T-helper 1 cell treated with Interleukin-12 subunit alpha and Interleukin-12 subunit beta and Interleukin-4 antibody, amounts not matched to agents 30 μg/mL and 1 μg/mL, for 36 hours (primary cell): ENCODE results near the gene NR0B1.

Experiments used
- H3K27ac Mint-ChIP-seq: one replicate; pipeline ENCODE4 v1.8.0; 2021; ENCODE audit warnings: mild to moderate bottlenecking, mixed read lengths
- H3K27me3 Mint-ChIP-seq: one replicate; pipeline ENCODE4 v1.8.0; 2021; ENCODE audit warnings: low read depth, mixed read lengths
- H3K36me3 Mint-ChIP-seq: one replicate; pipeline ENCODE4 v1.8.0; 2021; ENCODE audit warnings: low read depth, mixed read lengths
- H3K4me1 Mint-ChIP-seq: one replicate; pipeline ENCODE4 v1.8.0; 2021; ENCODE audit warnings: low read depth, mixed read lengths
- H3K4me3 Mint-ChIP-seq: one replicate; pipeline ENCODE4 v1.8.0; 2021; ENCODE audit warnings: mild to moderate bottlenecking, moderate library complexity, mixed read lengths
- H3K9me3 Mint-ChIP-seq: one replicate; pipeline ENCODE4 v1.8.0; 2021; ENCODE audit warnings: mixed read lengths

Gene NR0B1, protein sequence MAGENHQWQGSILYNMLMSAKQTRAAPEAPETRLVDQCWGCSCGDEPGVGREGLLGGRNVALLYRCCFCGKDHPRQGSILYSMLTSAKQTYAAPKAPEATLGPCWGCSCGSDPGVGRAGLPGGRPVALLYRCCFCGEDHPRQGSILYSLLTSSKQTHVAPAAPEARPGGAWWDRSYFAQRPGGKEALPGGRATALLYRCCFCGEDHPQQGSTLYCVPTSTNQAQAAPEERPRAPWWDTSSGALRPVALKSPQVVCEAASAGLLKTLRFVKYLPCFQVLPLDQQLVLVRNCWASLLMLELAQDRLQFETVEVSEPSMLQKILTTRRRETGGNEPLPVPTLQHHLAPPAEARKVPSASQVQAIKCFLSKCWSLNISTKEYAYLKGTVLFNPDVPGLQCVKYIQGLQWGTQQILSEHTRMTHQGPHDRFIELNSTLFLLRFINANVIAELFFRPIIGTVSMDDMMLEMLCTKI

DNA sequence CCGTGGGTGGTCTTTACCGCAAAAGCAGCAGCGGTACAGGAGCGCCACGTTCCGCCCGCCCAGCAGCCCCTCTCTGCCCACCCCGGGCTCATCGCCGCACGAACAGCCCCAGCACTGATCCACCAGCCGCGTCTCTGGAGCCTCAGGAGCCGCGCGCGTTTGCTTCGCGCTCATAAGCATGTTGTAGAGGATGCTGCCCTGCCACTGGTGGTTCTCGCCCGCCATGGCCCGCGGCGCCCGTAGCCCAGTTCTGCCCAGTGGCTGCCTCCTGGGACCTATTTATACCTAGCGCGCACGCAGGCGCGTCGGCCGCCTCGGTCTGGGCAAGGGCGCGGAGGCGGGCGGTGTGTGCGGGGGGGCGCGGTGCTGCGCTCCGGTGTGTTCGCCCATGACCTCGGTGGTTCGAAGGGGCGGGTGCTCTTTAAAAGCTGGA is at the start of gene NR0B1:
Gene NR0B1, minus strand, starts transcription at position 252 of the 433 bp plus-strand sequence. Its CDS starts 27 bp downstream, at position 225.
- Mint-ChIP-seq H3K4me3 (no peak within 1 kb of the TSS), H3K36me3 (no peaks in the 10 kb centered on the region), H3K27ac (no peak within 1 kb of the TSS), H3K27me3 (peaks cover 23% of the 10 kb centered on the region), H3K9me3 (no peaks in the 10 kb centered on the region), H3K4me1 (no peaks in the 10 kb centered on the region)

DNA sequence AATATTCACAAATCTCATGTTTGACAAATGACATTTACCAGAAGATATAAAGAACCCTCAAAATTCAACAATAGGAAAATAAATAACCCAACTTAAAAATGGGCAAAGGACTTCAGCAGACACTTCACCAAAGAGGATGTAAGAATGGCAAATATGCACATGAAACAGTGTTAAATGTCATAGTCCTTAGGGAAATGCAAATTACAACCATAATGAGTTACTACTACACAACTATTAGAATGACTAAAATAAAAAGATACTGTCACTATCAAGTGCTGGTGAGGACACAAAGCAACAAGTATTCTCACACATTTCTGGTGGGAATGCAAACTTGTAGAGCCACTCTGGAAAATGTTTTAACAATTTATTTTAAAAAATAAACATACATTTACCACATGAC is 40.8 kb upstream of the NR0B1 start:
- no peak overlapping the region for H3K4me3 Mint-ChIP-seq
- no peaks in the 10 kb centered on the region for H3K9me3 Mint-ChIP-seq

DNA sequence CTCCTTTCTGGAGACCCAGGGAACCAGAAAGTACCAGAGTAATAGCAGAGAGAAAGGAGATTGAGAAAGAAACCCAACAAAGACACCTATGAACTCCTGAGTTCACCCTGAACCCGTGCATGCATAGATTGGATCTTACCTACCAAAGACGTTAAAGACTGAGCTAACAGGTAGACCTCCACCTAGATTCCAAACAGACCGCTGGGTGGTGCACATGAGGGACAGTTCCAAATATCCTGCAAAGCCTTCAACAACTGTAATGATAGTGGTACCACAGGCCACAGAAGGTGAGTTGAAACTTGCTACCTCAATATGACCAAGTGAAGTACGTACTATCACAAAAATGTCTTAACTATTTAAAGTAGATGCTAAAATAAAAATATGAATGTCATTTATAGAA is 34.0 kb upstream of the NR0B1 start:
- Mint-ChIP-seq H3K9me3 (no peaks in the 10 kb centered on the region), H3K4me3 (no peak overlapping the region), H3K36me3 (no peaks in the 10 kb centered on the region), H3K27me3 (no peaks in the 10 kb centered on the region), H3K4me1 (no peaks in the 10 kb centered on the region), H3K27ac (no peak overlapping the region)

More for the DNA sequence above, 40.8 kb upstream of the NR0B1 start:
- Mint-ChIP-seq H3K27ac (no peak overlapping the region), H3K4me1 (no peaks in the 10 kb centered on the region), H3K27me3 (no peaks in the 10 kb centered on the region), H3K36me3 (no peaks in the 10 kb centered on the region)

DNA sequence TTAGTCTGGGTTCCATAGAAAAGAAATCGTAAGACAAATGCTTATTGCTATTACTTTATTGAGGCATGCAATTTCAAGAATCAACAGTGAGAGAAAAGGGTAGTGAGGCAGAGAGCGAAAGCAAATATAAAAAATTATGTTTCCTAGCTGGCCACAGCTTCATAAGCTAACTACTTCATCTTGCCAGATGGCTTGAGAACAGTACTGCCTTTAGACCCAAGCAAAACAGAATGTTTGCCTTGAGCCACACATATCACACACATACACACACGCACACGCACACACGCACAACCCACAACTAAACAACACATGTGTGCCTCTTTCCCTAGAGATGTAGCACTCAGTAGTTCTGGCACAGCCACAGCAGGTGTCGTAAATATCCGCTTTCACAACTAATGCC is 31.6 kb upstream of the NR0B1 start:
- Mint-ChIP-seq H3K36me3 (no peaks in the 10 kb centered on the region), H3K4me3 (no peak overlapping the region), H3K27me3 (no peaks in the 10 kb centered on the region), H3K27ac (no peak overlapping the region), H3K9me3 (no peaks in the 10 kb centered on the region), H3K4me1 (no peaks in the 10 kb centered on the region)

DNA sequence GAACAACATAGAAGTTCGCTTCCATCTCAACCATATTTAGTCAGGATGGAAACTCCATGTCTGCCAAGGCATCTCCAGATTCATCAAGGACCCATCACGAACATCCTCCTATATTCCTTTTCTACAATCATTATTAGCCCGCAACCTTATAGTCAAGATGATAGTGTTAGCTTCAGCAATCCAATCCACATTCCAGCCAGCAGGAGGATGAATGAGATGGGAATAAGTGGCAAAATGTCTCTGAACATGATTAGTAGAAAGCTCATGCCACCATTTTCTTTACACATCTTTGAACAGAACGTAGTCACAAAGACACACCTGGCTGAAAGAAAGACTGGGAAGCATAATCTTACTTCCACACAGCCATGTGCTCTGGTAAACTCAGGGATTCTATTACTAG is 18.6 kb upstream of the NR0B1 start:
- Mint-ChIP-seq H3K4me3 (no peak overlapping the region), H3K27me3 (no peaks in the 10 kb centered on the region), H3K4me1 (no peaks in the 10 kb centered on the region), H3K9me3 (no peaks in the 10 kb centered on the region), H3K36me3 (no peaks in the 10 kb centered on the region), H3K27ac (no peak overlapping the region)

DNA sequence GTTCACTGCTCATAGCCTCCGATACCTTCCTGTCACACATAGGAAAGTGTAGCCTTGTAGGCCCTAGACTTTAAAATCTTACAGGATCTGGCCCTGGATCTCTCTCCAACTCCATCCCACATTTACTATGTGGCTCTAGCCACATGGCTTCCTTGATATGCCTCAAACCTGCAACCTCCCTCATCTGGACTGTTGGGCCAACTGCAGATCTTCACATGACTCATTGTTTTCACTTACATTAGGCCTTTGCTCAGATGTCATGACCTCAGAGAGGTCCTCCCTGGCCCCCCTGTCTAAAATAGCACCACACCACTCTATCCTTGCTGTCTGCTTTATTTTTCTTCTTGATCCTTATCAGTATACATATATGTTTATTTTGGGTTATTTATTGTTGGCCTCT is 8.1 kb upstream of the NR0B1 start:
- no peak overlapping the region for H3K27ac Mint-ChIP-seq
- H3K27me3 Mint-ChIP-seq = no peaks in the 10 kb centered on the region
- H3K4me3 Mint-ChIP-seq = no peak overlapping the region
- no peaks in the 10 kb centered on the region for H3K4me1 Mint-ChIP-seq
- no peaks in the 10 kb centered on the region for H3K36me3 Mint-ChIP-seq
- no peaks in the 10 kb centered on the region for H3K9me3 Mint-ChIP-seq

DNA sequence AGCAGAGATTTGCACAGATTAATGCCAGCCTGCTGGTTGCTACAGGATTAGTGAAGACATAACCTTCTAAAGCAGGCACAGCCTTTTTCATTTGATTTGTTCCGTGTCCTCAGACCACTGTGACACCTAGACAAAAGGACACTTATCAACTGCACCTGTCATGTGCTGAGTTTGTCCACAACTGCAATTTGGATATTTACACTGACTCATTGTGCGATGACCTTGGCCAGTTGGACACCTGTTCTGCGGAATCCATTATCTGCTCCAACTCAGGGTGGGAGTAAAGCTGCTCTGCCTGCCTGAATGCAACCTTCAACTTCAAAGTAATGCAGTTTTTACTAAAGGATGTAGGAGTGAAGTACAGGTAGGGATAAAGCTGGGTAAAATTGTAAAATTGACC is 4.1 kb upstream of the NR0B1 start:
- Mint-ChIP-seq H3K9me3 (no peaks in the 10 kb centered on the region), H3K27me3 (peaks cover 16% of the 10 kb centered on the region)

DNA sequence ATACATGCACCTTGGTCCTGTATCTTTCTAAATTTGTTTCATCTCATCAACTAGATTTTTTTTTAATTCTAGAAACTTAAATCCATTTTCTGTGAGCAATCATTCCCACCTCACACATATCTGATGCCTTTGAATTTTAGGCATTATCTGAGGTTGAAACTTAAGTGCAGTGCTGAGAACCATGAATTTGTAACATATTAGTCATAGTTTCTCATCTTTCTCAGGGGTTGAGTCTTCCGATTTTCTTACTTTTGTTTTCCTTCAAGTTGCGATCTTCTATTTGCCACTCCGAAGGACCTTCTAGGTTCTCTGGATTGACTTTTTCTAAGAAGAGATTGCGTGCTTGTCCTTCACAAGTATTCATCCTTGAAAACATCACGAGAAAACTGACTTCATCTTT is 3.7 kb upstream of the NR0B1 start:
- H3K36me3 Mint-ChIP-seq = no peaks in the 10 kb centered on the region
- H3K4me3 Mint-ChIP-seq = no peak overlapping the region
- H3K4me1 Mint-ChIP-seq = no peaks in the 10 kb centered on the region
- no peaks in the 10 kb centered on the region for H3K9me3 Mint-ChIP-seq
- H3K27me3 Mint-ChIP-seq = peaks cover 18% of the 10 kb centered on the region
- H3K27ac Mint-ChIP-seq = no peak overlapping the region

More for the DNA sequence above, 4.1 kb upstream of the NR0B1 start:
- Mint-ChIP-seq H3K4me3 (no peak overlapping the region), H3K36me3 (no peaks in the 10 kb centered on the region), H3K4me1 (no peaks in the 10 kb centered on the region), H3K27ac (no peak overlapping the region)

DNA sequence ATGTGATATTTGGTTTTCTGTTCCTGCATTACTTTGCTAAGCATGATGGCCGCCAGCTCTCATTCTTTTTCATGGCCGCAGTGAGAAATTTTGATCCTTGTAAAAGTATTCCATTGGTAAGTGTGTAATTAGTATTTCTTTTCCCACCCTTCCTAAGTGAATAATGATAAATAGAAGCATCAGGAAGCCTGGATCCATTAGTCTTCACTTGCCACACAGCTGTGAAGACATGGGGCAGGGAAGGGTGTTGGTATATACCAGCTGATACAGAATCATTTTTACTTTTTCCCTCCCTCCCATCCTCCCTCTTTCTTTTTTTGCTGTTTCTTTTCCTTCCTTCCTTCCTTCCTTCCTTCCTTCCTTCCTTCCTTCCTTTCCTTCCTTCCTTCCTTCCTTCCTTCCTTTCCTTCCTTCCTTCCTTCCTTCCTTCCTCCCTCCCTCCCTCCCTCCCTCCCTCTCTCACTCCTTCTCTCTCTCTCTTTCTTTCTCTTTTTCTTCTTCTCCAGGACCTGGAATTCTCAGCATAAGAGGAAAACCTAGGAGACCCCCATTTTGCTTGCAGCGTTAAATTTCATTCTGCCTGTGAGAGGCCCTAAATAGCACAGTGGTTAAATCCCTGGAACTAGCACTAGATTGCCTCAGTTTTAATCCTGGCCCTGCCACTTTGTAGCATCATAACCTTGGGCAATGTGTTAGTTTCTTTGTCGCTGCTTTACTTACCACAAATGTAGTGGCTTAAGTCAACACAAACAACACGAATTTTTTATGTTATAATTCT is 1.4 kb upstream of the NR0B1 start:
- Mint-ChIP-seq H3K27ac (no peak overlapping the region), H3K9me3 (no peaks in the 10 kb centered on the region), H3K36me3 (no peaks in the 10 kb centered on the region), H3K4me1 (no peaks in the 10 kb centered on the region), H3K27me3 (peaks cover 23% of the 10 kb centered on the region), H3K4me3 (no peak overlapping the region)

DNA sequence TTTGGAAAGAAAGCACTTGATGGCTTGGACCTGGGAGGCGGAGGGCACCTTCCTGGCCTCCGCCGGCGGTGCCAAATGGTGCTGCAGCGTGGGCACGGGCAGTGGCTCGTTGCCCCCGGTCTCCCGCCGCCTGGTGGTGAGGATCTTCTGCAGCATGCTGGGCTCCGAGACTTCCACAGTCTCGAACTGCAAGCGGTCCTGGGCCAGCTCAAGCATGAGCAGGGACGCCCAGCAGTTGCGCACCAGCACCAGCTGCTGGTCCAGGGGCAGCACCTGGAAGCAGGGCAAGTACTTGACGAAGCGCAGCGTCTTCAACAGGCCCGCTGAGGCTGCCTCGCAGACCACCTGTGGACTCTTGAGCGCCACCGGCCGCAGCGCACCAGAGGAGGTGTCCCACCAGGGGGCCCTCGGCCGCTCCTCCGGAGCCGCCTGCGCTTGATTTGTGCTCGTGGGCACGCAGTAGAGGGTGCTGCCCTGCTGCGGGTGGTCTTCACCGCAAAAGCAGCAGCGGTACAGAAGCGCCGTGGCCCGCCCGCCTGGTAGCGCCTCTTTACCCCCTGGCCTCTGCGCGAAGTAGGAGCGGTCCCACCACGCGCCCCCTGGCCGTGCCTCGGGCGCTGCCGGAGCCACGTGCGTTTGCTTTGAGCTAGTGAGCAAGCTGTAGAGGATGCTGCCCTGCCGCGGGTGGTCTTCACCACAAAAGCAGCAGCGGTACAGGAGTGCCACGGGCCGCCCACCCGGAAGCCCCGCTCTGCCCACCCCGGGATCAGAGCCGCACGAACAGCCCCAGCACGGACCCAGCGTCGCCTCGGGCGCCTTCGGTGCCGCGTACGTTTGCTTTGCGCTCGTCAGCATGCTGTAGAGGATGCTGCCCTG is 689 bp downstream of the NR0B1 start:
- Mint-ChIP-seq H3K4me1 (no peaks in the 10 kb centered on the region), H3K9me3 (no peaks in the 10 kb centered on the region), H3K27ac (no peak overlapping the region), H3K4me3 (no peak overlapping the region), H3K36me3 (no peaks in the 10 kb centered on the region), H3K27me3 (peaks cover 23% of the 10 kb centered on the region)

DNA sequence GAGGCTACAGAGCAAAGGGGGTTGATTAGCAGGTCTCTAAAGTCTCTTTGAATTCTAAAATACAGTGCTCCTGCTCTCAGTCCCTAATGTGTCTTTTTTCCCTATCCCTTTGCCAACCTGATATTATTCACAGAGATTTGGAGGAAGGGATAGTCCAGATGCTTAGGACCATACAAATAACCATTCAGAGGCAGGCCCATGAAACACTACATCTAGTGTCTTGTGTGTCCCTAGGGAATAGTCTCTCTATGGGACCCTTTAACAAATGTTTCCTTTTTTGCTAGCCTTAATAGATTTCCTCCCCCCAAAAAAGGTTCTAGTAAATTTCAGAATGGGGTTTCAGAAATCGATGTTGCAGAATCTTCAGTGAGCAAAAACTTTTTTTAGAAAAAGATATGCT is 1.7 kb downstream of the NR0B1 start:
- Mint-ChIP-seq H3K27me3 (peaks cover 23% of the 10 kb centered on the region), H3K9me3 (no peaks in the 10 kb centered on the region), H3K4me3 (no peak overlapping the region), H3K36me3 (no peaks in the 10 kb centered on the region), H3K4me1 (no peaks in the 10 kb centered on the region), H3K27ac (no peak overlapping the region)

DNA sequence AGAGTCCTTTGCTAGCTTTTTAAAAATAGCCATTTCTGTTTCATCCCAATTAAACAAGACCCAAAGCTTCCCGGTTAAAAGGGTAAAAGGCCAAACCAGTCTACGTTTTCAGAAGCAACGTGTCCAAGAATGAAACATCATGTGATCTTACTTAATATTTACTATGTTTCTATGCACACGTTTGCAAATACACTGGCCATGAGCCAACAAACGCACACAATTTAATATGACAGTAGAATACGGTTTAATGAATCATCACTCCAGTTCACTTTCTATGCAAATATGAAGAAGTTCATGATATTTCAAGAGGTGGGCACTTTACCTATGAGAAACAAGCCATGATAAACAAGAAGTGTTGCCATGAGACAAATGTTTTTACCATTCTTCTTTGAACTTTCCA is 4.3 kb downstream of the NR0B1 start:
- H3K36me3 Mint-ChIP-seq = no peaks in the 10 kb centered on the region
- peaks cover 12% of the 10 kb centered on the region for H3K27me3 Mint-ChIP-seq
- no peaks in the 10 kb centered on the region for H3K4me1 Mint-ChIP-seq
- H3K9me3 Mint-ChIP-seq = no peaks in the 10 kb centered on the region
- H3K4me3 Mint-ChIP-seq = no peak overlapping the region
- no peak overlapping the region for H3K27ac Mint-ChIP-seq

DNA sequence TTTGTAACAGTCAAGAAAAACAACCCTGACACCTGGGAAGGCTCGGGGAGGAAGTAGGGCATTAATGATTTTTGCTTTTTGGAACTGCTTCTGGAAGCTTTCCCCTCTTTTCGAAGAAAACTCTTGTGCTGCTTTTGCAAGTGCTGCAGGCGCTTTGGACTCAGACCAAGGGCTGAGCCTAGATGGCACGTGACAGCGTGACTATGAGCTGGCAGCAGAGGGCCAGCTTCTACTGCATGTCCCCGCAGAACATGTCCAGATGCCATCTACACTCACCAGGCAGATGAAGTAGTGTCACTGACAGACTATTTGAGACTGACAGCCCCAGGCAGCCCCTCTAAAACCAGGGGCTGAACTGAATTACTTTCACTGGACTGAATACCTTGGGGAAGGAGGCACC is 6.2 kb downstream of the NR0B1 start:
- Mint-ChIP-seq H3K4me3 (no peak overlapping the region), H3K9me3 (no peaks in the 10 kb centered on the region), H3K36me3 (no peaks in the 10 kb centered on the region), H3K27me3 (peaks cover 6% of the 10 kb centered on the region), H3K4me1 (no peaks in the 10 kb centered on the region), H3K27ac (no peak overlapping the region)

DNA sequence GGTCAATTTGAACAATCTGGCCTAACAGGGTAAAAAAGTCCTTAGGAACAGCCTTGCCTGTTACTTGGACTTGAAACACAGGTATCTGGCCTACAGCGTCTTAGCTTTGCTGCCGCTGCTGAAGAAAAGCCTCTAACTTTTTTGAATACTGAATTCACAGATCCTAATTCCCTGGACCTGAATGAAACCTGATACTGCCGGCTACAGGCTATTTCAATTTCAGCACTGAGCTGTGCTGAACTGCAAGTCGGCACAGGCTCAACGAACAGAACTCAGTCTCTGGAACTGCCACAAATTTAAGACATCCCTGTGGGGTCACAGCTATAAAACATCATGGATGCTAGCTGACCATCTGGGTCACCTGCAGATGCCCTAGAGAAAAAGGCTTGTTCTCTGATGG is 7.2 kb downstream of the NR0B1 start:
- Mint-ChIP-seq H3K36me3 (no peaks in the 10 kb centered on the region), H3K27ac (no peak overlapping the region), H3K27me3 (no peaks in the 10 kb centered on the region), H3K9me3 (no peaks in the 10 kb centered on the region), H3K4me3 (no peak overlapping the region), H3K4me1 (no peaks in the 10 kb centered on the region)
